RWPE1 (cell line): Measurements from ENCODE around the gene FLNC.

Source experiments
- CTCF ChIA-PET: fragments of 350-600 bp; sonication (Branson Sonifier 250); formaldehyde crosslinking; extraction: SDS; loops from one replicate; lab custom pipeline; 2021; lab: Yijun Ruan, JAX
- POLR2A ChIA-PET: fragments of 400-600 bp; formaldehyde crosslinking; extraction: SDS; loops from one replicate; lab custom pipeline; 2020; ENCODE audit warnings: antibody characterized with exemption; ENCODE audit not compliant: low non-redundant PET; lab: Yijun Ruan, JAX
- DNase-seq: peaks from one replicate; pipeline ENCODE4 v3.0.0; 2012; ENCODE audit warnings: low spot score
- H3K27ac ChIP-seq: fragments of 450-650 bp; 2 replicates; pipeline ENCODE4 v1.5.1; 2017
- CTCF ChIP-seq: fragments of 450-650 bp; conservative IDR thresholded peaks from 2 replicates; pipeline ENCODE4 v1.5.1; 2017; ENCODE audit warnings: low read depth, mild to moderate bottlenecking

FLNC gene

GRCh38 chr7:128888756-128889095 lies 58.5 kb downstream of the FLNC start:
- ChIA-PET CTCF (no interaction called here), POLR2A (no interaction called here)
- DNase-seq = no peak
- TF ChIP-seq CTCF = no peak
- peak overlapping the region; percentile 64 for H3K27ac ChIP-seq

- peak overlapping the region; percentile 64 for H3K27ac ChIP-seq
- POLR2A ChIA-PET = no interaction called here
- no peak for TF ChIP-seq CTCF
- CTCF ChIA-PET = no interaction called here
- peak; percentile 58 for DNase-seq
Observed at GRCh38 chr7:128889121-128889520, 58.9 kb downstream of the FLNC start.

- DNase-seq = no peak
- POLR2A ChIA-PET = no interaction called here
- peak overlapping the region; percentile 27; the same call in 1 of the 2 replicates for H3K27ac ChIP-seq
- TF ChIP-seq CTCF = no peak
- CTCF ChIA-PET = no interaction called here
Observed at GRCh38 chr7:128890306-128891109, 60.3 kb downstream of the FLNC start.

GRCh38 chr7:128891110-128891941 lies 61.1 kb downstream of the FLNC start:
- no peak for DNase-seq
- TF ChIP-seq CTCF = no peak
- no peak overlapping the region; the same call in 1 of the 2 replicates for H3K27ac ChIP-seq
- POLR2A ChIA-PET = no interaction called here
- CTCF ChIA-PET = interaction anchor here (0.5 to 0.7 kb wide), 2 partner anchors 30 to 33 kb away, joined by 3 to 4 read pairs; no protein-coding TSS in a partner anchor

- no peak for DNase-seq
- CTCF ChIA-PET = interaction anchor here (0.5 to 0.7 kb wide), 2 partner anchors 31 to 33 kb away, joined by 3 to 4 read pairs; no protein-coding TSS in a partner anchor
- H3K27ac ChIP-seq = peak overlapping the region; percentile 54
- POLR2A ChIA-PET = no interaction called here
- no peak for TF ChIP-seq CTCF
Observed at GRCh38 chr7:128891942-128892269, 61.7 kb downstream of the FLNC start.

- POLR2A ChIA-PET = interaction anchor here (0.6 kb wide), 1 partner anchor 161 kb away, joined by 5 read pairs; no protein-coding TSS in a partner anchor
Observed at GRCh38 chr7:128892521-128893250, 62.5 kb downstream of the FLNC start.

More at GRCh38 chr7:128892521-128893250, 62.5 kb downstream of the FLNC start:
- no peak for TF ChIP-seq CTCF
- CTCF ChIA-PET = interaction anchor here (0.6 to 0.9 kb wide), 2 partner anchors 9 to 260 kb away, joined by 3 to 4 read pairs; no protein-coding TSS in a partner anchor
- DNase-seq = no peak
- peak overlapping the region; percentile 54 for H3K27ac ChIP-seq
